HS-27A (cell line): ENCODE measurements around the gene ASXL1.

Source experiments
- DNase-seq: peaks from one replicate; pipeline ENCODE4 v3.0.0-alpha.2; 2012; ENCODE audit warnings: low read depth, missing footprints

ASXL1 gene

GRCh38 chr20:32453467-32454163 is 95.5 kb downstream of the ASXL1 start:
- DNase-seq: no peak

- no peak for DNase-seq
Observed at GRCh38 chr20:32454164-32455145, 96.3 kb downstream of the ASXL1 start.

GRCh38 chr20:32455171-32455900 is 97.2 kb downstream of the ASXL1 start:
- no peak for DNase-seq

- DNase-seq: no peak
Observed at GRCh38 chr20:32455901-32456701, 98.0 kb downstream of the ASXL1 start.

DNA sequence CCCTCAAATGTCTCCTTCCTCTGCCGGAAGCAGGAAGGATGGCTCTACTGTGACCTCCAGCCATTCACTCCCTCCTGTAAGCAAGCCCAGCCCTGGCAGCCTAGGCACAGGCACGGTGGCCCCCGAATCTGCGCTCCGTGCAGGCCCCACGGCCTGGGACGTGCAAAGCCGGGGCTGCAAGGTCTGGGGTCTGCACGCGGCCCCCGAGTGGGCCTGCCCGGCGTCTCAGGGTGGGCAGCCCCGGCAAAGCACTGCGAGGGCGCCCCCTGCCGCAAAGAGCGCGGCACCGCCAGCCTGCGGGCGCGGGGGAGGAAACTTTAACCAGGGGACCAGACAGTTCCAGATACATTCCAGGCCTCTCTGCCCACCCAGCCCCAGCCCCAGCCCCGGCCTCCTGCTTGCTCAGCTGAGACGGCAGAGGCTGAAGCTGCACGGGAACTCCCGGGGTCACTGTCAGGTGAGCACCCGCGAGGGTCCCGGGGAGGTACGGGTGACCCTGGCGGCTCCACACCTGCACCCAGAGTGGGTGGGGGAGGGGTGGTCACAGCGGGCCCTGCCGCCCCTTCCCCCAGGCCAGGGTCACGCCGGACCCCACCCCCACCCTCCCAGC is 98.8 kb downstream of the ASXL1 start:
- no peak for DNase-seq

DNA sequence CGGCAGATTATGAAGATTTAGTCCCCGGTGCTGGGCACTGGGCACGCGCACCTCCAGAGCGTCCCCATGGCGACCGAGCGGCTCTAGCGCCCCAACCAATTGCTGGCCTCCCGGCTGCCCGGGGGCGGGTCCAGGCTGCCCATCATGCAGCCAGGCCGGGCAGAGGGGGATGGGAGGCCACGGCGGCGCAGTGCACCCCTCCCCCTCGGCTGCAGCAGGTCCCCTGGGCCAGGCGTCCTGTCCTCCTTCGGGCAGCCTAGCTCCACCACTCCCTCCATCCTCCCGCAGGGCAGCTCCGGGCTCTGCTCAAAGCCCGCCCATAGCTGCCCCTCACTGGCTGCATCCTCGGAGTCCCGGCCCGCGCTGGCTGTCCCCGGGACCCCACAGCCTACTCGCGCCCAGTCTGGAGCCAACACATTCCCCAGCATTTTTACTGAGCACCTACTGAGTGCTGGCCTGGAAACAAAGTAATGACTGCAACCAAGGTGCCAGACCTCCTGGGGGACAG is 99.4 kb downstream of the ASXL1 start:
- DNase-seq: no peak

- no peak for DNase-seq
Observed at GRCh38 chr20:32458061-32458836, 100.1 kb downstream of the ASXL1 start.

GRCh38 chr20:32458837-32459220 is 100.7 kb downstream of the ASXL1 start:
- DNase-seq: no peak

DNA sequence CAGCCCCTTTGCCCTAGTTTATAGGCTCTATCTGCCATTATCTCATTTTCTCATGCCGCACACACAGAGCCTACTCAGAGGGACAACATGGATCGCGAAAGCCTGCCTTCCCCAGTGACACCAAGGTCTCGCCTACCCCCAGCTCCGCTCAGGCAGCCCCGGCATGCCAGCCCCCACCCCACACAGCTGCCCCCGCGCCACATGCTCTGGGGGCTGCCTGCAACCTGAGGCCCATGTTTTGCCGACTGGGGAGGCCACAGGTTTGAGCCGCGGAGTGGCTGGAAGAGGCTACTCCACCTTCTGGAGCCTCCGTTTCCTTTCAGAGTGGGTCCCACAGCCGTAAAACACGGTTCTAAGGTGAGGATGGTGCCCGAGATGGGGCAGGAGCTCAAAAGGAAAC is 102.1 kb downstream of the ASXL1 start:
- DNase-seq: no peak

DNA sequence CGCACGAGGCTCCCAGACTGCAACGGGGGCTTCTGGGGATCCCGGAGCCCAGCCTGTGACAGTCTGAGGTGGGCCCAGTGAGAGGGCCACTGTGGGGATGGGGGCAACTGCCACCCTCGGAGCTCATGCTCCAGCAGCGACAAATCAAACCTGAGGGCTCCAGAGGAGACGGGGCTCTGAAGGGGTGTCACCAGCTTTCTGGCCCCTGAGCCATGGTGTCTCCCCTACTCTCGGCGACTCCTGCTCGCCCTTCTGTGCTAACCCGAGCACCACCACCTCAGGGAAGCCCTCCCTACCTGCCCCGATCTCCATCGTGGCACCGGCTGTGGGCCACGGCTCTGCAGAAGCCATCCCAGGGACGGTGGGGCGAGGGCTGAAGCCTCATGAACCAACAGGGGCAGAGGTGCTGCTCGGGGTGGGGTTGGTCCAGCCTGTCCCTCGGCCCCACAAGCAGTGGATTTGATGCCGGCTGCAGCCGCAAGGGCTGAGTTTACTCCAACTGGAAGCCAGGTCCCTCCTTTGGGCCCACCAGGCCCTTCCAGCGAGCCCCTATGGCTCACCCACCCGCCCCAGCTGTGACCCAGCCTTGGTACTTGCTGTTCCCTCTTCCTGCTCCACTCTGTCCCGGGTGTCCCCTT is 102.7 kb downstream of the ASXL1 start:
- DNase-seq: no peak

GRCh38 chr20:32461836-32462600 is 103.9 kb downstream of the ASXL1 start:
- no peak for DNase-seq

- no peak for DNase-seq
Observed at GRCh38 chr20:32462900-32463641, 104.9 kb downstream of the ASXL1 start.

- no peak for DNase-seq
Observed at GRCh38 chr20:32463642-32464400, 105.7 kb downstream of the ASXL1 start.

- no peak for DNase-seq
Observed at GRCh38 chr20:32464401-32465091, 106.4 kb downstream of the ASXL1 start.

- no peak for DNase-seq
Observed at GRCh38 chr20:32465092-32465900, 107.2 kb downstream of the ASXL1 start.
